Left lobe of liver (tissue), 2 donors: Measurements from ENCODE around the gene SPOUT1. TPM values are rescaled to one million over a fixed set of nuclear protein-coding genes. Genes with fewer than 3 reads are reported as not detected.
"Not testable (repeated sequence)": the region's sequence is repeated elsewhere in the genome, so short reads cannot be mapped to it uniquely, and the experiment has no call there.

Experiments
- ATAC-seq: fragments of 200-7000 bp; cut with Tn5 transposase; one replicate; pipeline ENCODE4 v1.9.1; 2020; ENCODE audit warnings: mild to moderate bottlenecking, moderate library complexity
- DNase-seq: peaks from one replicate; pipeline ENCODE4 v3.0.0-alpha.2; 2020; ENCODE audit warnings: low spot score
- total RNA-seq: library from RNA; stranded (reverse); gene quantifications from one replicate; pipeline ENCODE4 v1.2.1, GENCODE V29; 2021
- donor health status: DM: no; HTN: no; CAD: no; lungs with moderate emphysema.
- donor health status: DM: no; HTN: yes; CAD: no.

The SPOUT1 gene
- total RNA-seq, 1 donor from 2014 or later = 36.7 TPM

DNA sequence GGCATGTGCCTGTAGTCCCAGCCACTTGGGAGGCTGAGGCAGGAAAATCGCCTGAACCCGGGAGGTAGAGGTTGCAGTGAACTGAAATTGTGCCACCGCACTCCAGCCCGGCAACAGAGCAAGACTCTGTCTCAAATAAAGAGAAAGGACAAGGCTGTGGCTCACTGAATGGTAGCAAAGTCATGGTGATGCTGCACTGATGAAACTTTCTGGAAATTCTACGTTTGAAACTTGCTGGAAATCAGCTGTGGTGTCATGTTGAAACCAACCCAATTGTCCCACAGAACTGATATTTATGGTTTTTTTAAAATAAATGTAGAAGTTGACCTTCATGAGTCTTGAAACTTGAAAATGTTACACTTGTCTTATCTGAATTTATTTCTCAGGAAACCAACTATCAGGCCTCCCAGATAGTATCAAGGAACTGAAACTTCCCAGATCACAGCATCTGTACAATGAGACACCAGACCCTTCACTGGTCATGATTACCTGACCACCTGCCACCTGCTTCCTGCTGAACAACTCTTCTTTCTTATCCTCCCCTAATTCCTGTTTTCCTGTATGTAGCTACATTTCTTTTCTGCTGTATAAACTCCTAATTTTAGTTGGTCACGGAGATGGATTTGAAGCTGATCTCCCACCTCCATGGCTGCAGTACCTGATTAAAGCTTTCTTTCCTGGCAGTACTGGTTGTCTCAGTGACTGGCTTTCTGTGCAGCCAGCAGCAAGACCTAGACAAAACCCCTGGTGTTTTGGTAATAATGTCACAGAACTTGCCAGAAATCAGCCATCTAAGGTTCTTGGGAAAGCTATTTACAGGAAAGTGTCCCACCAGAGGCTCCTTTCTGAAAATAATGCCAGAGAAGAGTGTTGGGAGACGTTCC lies 48.2 kb downstream of the SPOUT1 start:
- ATAC-seq (no peak), DNase-seq (no peak)

DNA sequence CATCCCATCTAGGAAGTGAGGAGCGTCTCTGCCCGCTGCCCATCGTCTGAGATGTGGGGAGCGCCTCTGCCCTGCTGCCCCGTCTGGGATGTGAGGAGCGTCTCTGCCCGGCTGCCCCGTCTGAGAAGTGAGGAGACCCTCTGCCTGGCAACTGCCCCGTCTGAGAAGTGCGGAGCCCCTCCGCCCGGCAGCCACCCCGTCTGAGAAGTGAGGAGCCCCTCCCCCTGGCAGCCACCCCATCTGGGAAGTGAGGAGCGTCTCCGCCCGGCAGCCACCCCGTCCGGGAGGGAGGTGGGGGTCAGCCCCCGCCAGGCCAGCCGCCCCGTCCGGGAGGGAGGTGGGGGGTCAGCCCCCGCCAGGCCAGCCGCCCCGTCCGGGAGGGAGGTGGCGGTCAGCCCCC lies 49.5 kb downstream of the SPOUT1 start:
- DNase-seq, ATAC-seq: not testable (repeated sequence)

DNA sequence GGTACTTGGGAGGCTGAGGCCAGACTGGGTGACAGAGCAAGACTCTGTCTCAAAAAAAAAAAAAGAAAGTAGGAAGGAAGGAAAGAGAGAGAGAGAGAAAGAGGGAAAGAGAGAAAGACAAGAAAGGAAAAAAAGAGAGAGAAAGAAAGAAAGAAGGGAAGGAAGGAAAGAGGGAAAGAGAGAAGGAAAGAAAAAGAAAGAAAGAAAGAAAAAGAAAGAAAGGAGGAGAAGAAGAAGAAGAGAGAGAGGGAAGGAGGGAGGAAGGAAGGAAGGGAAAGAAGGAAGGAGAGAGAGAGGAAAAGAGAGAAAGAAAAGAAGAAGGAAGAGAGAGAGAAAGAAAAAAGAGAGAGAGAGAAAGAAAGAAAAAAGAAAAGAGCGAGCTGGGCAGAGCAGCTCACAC lies 54.8 kb downstream of the SPOUT1 start:
- DNase-seq (no peak), ATAC-seq (no peak)

DNA sequence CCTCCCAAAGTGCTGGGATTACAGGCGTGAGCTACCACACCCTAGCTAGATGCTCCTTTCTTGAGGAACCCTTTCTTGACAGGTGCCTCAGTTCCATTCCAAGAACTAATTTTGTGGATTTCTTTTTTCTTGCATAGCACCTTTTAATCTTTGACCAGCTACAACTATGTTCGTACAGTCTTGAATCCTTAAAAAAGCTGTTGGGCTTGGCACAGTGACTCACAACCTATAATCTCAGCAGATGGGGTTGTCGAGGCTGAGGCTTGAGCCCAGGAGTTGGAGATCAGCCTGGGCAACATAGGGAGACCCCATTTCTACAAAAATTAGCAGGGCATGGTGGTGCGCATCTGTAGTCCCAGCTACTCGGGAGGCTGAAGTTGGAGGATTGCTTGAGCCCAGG lies 56.5 kb downstream of the SPOUT1 start:
- DNase-seq (no peak), ATAC-seq (no peak)

DNA sequence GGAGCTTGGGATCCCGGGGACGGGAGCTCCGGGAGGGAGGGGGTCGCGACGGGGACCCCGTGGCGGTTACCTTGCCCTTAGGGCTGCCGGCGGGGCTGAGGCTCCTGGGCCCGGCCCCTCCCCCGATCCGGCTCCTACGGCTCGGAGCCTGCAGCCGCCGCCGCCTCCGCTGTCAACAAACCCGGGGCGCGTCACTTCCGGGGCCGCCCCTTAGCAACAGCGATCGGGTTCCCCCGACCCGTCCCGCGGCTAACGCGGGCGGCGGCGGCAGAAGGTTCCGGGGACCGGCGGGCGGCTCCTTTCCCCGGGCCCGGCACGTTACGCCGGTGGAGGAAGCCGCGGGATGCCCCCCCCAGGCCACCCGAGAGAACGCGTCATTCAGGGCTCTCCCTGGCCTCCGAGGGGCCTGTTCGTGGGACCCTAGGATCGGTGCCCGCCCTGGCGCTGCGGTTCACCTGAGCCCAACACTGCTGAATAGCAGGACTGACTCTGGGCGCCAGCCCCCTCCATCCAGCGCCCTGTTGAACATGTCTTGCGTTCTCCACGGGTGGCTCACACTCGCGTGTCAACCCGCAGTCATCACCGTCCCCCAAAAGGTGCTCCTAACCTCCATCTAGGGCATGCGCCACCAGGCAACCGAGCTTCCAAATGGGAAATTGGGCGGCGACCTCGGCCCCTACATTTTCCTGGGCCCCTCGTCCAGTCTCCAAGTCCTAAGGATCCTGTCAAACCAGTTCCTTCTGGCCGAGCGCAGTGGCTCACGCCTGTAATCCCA lies 57.7 kb downstream of the SPOUT1 start, which contains the start of gene ZER1:
TSS of gene ZER1 (minus strand) at position 183 of the 775 bp plus-strand sequence. CDS start 16,362 bp downstream, outside the sequence.
- peak; percentile 94 for DNase-seq
- peak; percentile 96 for ATAC-seq

DNA sequence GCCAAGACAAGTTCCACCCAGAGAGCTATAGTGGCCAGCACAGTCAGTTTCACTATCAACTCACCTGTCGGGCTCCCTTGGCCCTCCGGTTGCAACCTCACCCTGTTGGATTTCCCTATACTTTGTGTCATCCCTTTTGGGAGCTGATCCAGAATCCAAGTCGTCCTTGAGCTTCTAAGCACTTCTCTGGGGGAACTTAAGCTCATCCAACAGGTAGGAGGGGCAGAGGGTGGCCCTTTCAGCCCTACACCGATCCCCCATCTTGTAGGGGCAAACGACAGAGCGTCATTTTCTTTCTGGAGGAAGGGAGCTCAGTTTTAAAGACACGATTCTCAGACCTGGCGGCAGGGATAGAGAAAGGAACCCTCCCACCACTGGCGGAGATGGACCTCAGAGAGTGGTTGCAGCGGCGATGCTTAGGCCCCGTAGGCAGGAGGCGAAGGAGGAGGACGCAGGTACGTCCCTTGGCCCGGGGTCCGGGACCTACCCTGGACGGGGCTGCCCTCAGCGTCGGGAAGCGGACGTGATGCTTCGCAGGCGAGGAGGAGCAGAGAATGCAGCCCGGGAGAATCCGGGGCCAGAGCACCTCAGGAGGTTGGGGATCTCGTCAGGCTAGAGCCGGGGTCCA lies 58.4 kb downstream of the SPOUT1 start:
- DNase-seq (no peak), ATAC-seq (peak; percentile 60)

DNA sequence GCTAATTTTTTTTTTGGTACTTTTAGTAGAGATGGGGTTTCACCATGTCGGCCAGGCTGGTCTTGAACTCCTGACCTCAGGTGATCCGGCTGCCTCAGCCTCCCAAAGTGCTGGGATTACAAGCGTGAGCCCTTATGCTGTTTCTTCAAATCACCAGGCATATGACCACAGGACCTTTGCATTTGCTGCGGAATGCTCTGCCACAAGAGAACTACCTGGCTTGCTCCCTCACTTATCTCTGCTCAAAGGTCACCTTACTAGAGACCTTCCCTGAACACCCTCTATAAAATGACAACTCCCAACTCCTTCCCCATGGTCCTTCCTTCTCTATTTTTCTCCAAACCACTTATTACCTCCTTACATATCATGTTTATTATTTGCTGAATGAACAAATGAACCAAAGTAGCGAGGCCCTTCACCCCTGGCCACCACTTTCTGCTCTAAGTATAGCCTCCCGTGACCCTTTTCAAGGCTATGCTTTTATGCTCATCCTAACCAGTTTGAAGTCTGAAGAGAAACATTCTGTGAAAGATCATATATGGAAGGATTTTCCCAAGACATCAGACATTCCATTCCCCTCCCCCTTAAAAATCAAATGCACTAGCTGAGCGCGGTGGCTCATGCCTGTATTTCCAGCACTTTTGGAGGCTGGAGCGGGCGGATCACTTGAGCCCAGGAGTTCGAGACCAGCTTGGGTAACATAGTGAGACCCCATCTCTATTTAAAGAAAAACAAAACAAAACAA lies 59.1 kb downstream of the SPOUT1 start:
- no peak for ATAC-seq
- no peak for DNase-seq

Other genes starting within 250 kb of the SPOUT1 start
- gene DYNC2I2, start 172.9 kb downstream of the SPOUT1 start, total RNA-seq = 24.1 TPM
- 69.3 TPM for gene SET, start 140.6 kb downstream of the SPOUT1 start, total RNA-seq
- gene PKN3, start 127.3 kb downstream of the SPOUT1 start, total RNA-seq = 7.6 TPM
- gene ZDHHC12, start 105.7 kb downstream of the SPOUT1 start, total RNA-seq = 22.9 TPM
- 15.6 TPM for gene ZER1, start 57.9 kb downstream of the SPOUT1 start, total RNA-seq
- gene TBC1D13, start 42.5 kb downstream of the SPOUT1 start, total RNA-seq = 14.1 TPM
- gene ENDOG, start 11.3 kb downstream of the SPOUT1 start, total RNA-seq = 53.0 TPM
- gene KYAT1, start 52.2 kb upstream of the SPOUT1 start, total RNA-seq = 9.6 TPM
- gene LRRC8A, start 52.3 kb upstream of the SPOUT1 start, total RNA-seq = 11.0 TPM
- gene PHYHD1, start 91.2 kb upstream of the SPOUT1 start, total RNA-seq = 70.8 TPM
- 7.5 TPM for gene DOLK, start 117.8 kb upstream of the SPOUT1 start, total RNA-seq
- gene NUP188, start 117.9 kb upstream of the SPOUT1 start, total RNA-seq = 11.4 TPM
- 31.3 TPM for gene SH3GLB2, start 198.5 kb upstream of the SPOUT1 start, total RNA-seq
- 22.1 TPM for gene MIGA2, start 206.8 kb upstream of the SPOUT1 start, total RNA-seq